ENCODE results near the gene MLST8.
"Not testable (repeated sequence)": the region's sequence is repeated elsewhere in the genome, so short reads cannot be mapped to it uniquely, and the experiment has no call there.

MLST8 gene

DNA sequence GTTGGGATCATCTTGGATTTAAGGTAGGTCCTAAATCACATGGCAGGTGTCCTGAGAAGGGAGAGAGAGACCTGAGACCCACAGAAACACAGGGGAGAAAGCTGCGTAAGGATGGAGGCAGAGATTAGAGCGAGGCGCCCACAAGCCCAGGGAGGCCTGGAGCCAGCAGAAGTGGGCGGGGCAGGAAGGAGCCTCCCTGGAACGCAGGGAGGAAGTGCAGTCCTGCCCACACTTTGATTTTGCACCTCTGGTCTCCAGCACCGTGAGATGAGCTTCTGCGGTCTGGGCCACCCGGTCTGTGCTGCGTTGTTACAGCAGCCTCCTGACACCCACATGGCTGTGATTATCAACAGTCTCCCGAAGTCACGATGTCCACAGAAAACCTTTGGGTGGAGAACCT is 37.3 kb downstream of the MLST8 start:
- TF ChIP-seq POLR2A (IDR thresholded peaks at IDR 0.05; ENCODE audit: low read depth, low read length): no peak
- FAIRE-seq (no peak), DNase-seq (ENCODE audit: insufficient read length, low spot score) (no peak)

- FAIRE-seq: no peak
- TF ChIP-seq POLR2A (IDR thresholded peaks at IDR 0.05; ENCODE audit: low read depth, low read length): no peak
- DNase-seq (ENCODE audit: insufficient read length, low spot score): no peak
Observed at GRCh38 chr16:2243031-2243528, 37.8 kb downstream of the MLST8 start.

DNA sequence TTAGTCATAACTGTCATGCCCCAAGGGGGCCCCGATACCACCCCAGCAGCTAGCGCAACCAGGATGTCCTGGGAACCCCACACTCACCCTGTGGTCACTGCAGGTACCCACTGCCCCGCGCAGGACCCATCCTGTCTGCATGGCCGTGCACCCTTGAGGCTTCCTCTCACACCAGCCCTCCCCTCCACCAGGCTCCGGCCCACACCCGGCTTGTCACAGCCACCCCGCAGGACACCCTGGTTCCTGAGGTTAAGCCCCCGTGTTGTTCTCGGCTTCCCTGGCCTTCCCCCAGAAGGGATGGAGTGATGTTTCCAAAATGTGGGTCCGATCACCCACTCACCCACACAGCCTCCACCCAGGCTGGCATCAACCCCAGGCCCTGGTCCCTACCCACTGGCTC is 38.5 kb downstream of the MLST8 start:
- FAIRE-seq: no peak
- TF ChIP-seq POLR2A (IDR thresholded peaks at IDR 0.05; ENCODE audit: low read depth, low read length): no peak
- no peak for DNase-seq (ENCODE audit: insufficient read length, low spot score)

GRCh38 chr16:2244301-2244700 is 39.0 kb downstream of the MLST8 start:
- no peak for FAIRE-seq
- TF ChIP-seq POLR2A (IDR thresholded peaks at IDR 0.05; ENCODE audit: low read depth, low read length): no peak
- DNase-seq (ENCODE audit: insufficient read length, low spot score): no peak

DNA sequence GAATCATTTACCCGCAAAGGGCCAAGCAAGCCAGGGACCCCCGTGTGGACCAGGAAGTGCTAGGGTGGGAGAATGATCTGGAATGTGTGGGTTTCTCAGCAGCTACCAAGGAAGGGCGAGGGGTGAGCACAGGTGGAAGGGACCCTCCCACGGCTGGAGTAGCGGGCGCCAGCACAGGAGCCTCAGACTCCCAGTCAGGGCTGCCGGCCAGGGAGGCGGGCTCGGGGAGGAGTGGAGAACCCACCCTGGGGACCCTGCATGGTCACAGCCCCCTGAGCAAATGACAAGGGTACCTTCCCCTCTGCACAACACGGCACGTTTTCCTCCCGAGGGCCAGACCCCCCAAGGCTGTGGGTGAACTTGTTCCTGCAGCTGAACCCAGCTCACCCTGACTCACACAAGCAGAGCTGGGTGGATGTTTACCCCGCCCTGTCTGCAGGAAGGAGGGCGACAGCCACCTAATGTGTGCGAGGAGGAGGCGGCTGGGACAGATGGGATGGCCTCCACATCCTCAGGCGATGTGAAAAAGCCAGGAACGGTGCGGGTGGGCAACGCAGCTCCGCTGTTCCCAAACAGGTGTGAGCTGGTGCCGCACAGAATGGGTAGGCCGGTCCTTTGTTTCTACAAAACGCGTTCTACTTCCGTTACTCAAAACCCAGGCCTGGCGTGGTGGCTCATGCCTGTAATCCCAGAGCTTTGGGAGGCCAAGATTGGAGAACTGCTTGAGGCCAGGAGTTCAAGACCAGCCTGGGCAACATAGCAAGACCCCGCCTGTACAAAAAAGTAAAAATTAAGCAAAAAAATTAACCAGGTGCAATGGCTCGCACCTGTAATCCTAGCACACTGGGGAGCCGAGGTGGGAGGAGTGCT is 39.9 kb downstream of the MLST8 start:
- no peak for FAIRE-seq
- no peak for DNase-seq (ENCODE audit: insufficient read length, low spot score)
- TF ChIP-seq POLR2A (IDR thresholded peaks at IDR 0.05; ENCODE audit: low read depth, low read length): no peak

GRCh38 chr16:2246301-2246885 is 41.1 kb downstream of the MLST8 start:
- DNase-seq (ENCODE audit: insufficient read length, low spot score) (no peak), FAIRE-seq (no peak)
- no peak for TF ChIP-seq POLR2A (IDR thresholded peaks at IDR 0.05; ENCODE audit: low read depth, low read length)

- no peak for TF ChIP-seq POLR2A (IDR thresholded peaks at IDR 0.05; ENCODE audit: low read depth, low read length)
- no peak for FAIRE-seq
- DNase-seq (ENCODE audit: insufficient read length, low spot score): no peak
Observed at GRCh38 chr16:2250652-2251295, 45.5 kb downstream of the MLST8 start.

DNA sequence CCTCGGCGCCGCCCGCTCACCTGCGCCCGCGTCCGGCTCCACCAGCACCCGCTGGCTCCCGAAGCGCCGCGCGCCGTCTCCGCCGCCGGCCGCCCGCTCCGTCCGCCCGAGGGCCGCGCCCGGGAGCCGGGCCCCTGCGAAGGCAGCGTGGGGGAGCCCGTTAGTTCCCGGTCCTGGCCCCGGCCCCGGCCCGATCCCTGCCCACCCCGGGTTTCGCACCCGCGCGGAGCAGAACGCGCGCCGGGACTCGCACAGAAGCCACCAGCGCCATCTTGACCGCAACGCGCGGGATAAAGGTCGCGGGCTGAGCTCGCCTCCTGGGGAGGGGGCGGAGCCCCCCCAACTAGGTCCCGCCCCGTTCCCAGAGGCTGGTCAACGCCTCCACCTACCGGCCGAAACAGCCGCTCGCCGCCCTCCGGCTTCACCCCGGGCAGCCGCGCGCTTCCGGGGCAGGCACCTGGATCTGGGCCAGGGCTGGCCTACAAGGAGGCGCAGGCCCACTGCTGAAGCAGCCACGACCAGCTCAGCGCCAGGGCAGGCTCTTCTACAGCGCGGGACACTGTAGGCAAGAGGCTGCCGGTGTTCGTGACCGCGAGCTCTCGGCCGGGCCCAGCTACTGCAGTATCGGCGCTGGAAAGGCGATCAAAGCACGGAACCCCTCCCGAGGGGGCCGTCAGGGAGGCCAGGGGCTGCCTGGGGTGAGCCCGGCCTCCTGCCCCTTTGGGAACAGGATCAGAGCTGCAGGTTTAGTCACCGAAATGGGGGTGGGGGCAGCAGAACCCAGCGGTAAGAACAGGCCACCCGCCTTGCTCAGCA is 46.2 kb downstream of the MLST8 start, which contains the start of gene ECI1:
Gene ECI1, minus strand, starts transcription at position 292 of the 816 bp plus-strand sequence. Its CDS starts 21 bp downstream, at position 271.
- peak; percentile 20 for FAIRE-seq
- TF ChIP-seq POLR2A (IDR thresholded peaks at IDR 0.05; ENCODE audit: low read depth, low read length): peak; percentile 63

GRCh38 chr16:2252806-2253148 is 47.5 kb downstream of the MLST8 start:
- FAIRE-seq (no peak), DNase-seq (ENCODE audit: insufficient read length, low spot score) (no peak)
- TF ChIP-seq POLR2A (IDR thresholded peaks at IDR 0.05; ENCODE audit: low read depth, low read length): no peak

More for the DNA sequence above, 46.2 kb downstream of the MLST8 start, which contains the start of gene ECI1:
- DNase-seq (ENCODE audit: insufficient read length, low spot score): peak; percentile 97

DNA sequence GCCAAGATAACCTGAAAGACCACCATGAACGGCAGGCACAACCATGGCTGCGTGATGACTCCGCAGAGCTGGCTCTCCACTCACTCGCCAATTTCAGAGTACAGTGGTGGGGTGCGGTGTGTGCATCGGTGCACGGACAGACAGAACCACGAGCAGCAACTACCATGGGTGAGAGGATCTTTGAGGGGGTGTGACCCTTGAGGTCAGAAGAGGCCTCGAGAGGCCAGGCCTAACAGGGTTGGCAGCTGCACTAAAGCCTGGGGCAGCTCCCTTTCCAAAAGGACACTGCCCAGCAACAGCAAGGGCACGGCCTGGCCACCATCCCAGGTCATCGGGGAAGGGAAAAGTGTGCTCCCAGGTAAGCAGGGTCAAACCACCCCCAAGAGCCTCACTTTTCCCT is 48.0 kb downstream of the MLST8 start:
- TF ChIP-seq POLR2A (IDR thresholded peaks at IDR 0.05; ENCODE audit: low read depth, low read length): no peak
- FAIRE-seq (no peak), DNase-seq (ENCODE audit: insufficient read length, low spot score) (no peak)

- DNase-seq (ENCODE audit: insufficient read length, low spot score) (no peak), FAIRE-seq (no peak)
- TF ChIP-seq POLR2A (IDR thresholded peaks at IDR 0.05; ENCODE audit: low read depth, low read length): no peak
Observed at GRCh38 chr16:2256531-2257140, 51.4 kb downstream of the MLST8 start.

DNA sequence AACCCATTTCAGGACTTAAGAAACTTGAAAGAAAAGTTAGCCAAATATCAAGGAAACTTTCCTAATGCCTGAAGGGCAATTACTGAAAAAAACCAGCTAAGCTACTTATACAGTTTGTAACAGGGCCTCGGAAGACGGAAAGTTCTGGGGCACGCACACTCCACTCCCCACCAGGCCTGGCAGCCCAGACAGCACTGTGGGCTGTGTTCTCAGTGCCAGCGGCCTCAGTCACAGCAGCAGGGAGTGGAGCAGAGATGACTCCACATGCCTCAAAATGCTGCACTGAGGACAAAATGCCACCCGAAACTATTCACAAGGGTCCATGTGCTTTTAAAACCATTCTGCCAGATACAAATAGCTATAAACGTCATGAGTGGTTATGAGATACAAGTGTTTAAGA is 52.5 kb downstream of the MLST8 start:
- no peak for FAIRE-seq

DNA sequence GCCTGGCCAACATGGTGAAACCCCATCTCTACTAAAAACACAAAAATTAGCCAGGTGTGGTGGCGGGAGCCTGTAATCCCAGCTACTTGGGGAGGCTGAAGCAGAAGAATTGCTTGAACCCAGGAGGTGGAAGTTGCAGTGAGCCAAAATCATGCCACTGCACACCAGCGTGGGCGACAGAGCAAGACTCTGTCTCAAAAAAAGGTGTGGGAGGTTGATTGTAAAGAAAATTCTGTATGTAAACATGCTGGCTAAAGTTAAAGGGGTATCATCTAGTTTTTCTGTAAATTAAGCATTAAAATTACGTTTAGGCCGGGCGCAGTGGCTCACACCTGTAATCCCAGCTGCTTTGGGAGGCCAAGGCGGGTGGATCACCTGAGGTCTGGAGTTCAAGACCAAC is 53.3 kb downstream of the MLST8 start:
- FAIRE-seq; DNase-seq (ENCODE audit: insufficient read length, low spot score): not testable (repeated sequence)

More for the DNA sequence above, 52.5 kb downstream of the MLST8 start:
- no peak for TF ChIP-seq POLR2A (IDR thresholded peaks at IDR 0.05; ENCODE audit: low read depth, low read length)
- DNase-seq (ENCODE audit: insufficient read length, low spot score): no peak
